ENCODE measurements around the gene FAM193A. TPM values are rescaled to one million over a fixed set of nuclear protein-coding genes. Genes with fewer than 3 reads are reported as not detected.
A peak's percentile ranks its signal among the peaks of the same experiment; 100 is the strongest.
"Not testable (repeated sequence)": the region's sequence is repeated elsewhere in the genome, so short reads cannot be mapped to it uniquely, and the experiment has no call there.

FAM193A gene
- total RNA-seq, 1 donor from 2014 or later = 29.2 TPM

DNA sequence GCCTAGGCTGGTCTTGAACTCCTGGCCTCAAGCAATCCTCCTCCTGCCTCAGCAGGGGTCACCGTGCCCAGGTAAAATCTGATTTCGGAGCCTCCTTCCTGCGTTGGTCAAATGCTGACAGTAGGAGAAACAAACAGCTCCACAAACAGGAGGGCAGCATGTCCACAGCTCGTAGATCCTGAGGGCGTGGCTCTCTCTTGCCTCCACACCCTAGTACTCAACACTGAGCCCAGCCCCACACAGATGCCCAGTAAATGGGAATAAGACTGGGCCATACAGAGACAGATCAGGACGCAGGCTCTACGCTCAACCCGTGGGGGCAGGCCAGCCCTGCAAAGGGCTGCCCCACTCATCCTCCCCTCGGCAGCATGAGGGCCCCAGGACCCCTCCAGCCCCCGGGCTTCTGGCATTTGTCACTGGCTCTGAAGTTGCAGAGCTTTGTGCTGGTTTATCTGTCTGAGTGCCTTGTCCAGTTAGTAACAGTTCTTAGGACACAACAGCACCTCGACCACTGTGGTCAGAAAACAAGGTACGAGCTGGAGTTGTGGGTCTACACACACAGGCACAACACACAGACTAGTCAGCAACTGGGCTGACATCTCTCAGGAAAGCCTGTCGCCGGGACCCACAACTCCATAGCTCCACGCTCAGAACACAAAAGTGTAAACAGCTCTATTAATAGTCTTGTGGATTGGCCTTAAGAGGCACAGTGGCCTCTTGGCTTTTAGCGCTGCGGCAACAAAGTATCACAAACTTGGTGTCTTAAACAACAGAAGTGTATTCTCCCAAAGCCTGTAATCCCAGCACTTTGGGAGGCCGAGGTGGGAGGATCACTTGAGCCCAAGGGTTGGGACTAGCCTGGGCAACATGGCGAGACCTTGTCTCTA, 214.5 kb downstream of the FAM193A start:
- no peak for DNase-seq (ENCODE audit: low read depth)

DNA sequence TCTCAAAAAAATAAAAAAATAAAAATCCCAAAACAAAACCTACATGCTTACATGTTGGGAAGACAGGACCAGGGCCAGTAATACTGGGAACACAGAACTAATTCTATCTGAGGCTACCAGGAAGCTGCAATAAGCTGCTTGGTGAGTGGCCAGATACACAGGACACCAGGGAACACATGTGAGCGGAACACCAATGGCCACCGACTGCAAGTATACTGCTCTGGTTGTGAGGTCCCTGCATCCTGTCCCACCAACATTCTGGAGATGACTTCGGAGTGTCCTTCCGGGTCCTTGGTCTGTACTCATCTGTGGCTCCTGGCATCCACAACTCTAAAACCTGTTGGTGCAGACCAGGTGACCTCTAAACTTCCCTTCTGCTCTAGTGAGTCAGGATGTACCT, 217.0 kb downstream of the FAM193A start:
- DNase-seq (ENCODE audit: low read depth) = no peak

GRCh38 chr4:2754848-2755819, 218.7 kb downstream of the FAM193A start:
- no peak for DNase-seq (ENCODE audit: low read depth)

GRCh38 chr4:2755821-2756690, 219.6 kb downstream of the FAM193A start, which contains the start of gene TNIP2:
Gene TNIP2 (minus strand): TSS chr4:2756336. CDS start chr4:2756289, 47 bp downstream.
- peak; percentile 35 for DNase-seq (ENCODE audit: low read depth)

GRCh38 chr4:2756691-2757350, 220.4 kb downstream of the FAM193A start:
- no peak for DNase-seq (ENCODE audit: low read depth)

- no peak for DNase-seq (ENCODE audit: low read depth)
These were observed 221.0 kb downstream of the FAM193A start for GRCh38 chr4:2757426-2757825.

GRCh38 chr4:2761035-2761923, 224.8 kb downstream of the FAM193A start:
- DNase-seq (ENCODE audit: low read depth) = peak; percentile 52

DNA sequence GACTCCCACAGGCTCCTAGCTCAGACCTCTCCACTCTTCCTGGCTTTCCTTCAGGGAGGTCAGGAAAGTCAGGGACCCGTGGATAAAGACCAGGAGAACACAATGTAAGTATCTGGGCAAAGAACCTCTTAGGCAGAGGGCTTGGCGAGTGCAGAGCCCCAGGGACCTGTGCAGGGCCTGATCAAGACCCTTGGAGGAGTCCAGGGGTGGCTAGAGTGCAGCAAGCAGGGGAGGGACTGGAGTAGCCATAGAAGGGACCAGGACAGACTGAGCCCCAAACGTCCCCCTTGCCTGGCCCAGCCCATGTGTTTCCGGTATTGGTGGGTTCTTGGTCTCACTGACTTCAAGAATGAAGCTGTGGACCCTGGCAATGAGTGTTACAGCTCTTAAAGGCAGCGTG, 225.6 kb downstream of the FAM193A start:
- DNase-seq (ENCODE audit: low read depth) = no peak

DNA sequence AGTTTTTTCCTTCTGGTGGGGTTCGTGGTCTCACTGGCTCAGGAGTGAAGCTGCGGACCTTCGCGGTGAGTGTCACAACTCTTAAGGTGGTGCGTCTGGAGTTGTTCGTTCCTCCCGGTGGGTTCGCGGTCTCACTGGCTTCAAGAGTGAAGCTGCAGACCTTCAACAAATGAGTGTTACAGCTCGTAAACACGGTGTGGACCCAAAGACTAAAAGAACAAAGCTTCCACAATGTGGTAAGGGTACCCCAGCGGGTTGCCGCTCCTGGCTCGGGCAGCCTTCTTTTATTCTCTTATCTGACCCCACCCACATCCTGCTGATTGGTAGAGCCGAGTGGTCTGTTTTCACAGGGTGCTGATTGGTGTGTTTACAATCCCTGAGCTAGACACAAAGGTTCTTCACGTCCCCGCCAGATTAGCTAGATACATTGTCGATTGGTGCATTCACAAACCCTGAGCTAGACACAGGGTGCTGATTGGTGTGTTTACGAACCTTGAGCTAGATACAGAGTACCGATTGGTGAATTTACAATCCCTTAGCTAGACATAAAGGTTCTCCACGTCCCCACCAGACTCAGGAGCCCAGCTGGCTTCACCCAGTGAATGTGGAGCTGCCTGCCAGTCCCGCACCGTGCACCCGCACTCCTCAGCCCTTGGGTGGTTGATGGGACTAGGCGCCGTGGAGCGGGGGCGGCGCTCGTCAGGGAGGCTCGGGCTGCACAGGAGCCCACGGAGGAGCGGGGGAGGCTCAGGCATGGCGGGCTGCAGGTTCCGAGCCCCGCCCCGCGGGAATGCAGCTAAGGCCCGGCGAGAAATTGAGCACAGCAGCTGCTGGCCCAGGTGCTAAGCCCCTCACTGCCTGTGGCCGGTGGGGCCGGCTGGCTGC, 226.3 kb downstream of the FAM193A start:
- not testable (repeated sequence) for DNase-seq (ENCODE audit: low read depth)

DNA sequence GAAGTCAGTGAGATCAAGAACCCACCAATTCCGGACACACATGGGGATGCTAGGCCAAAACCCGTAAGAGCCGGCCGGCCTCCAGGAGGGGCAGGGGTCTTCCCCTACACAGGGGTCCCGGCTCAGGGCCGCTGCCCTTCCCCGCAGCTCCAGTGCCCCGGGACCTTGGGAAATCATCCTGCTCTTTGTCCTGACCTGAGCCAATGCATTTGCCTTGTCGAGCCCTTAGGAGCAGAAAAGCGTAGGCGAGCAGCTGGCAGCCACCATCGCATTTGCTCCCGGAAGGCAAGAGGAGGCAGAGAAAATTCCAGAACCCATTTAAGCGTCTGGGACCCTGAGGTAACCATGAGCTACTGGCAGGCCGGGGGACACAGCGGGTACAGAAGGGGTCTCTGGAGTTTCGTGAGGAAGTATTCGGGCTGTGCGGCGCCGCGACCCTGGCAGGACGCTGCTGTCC, 227.1 kb downstream of the FAM193A start:
- DNase-seq (ENCODE audit: low read depth) = no peak

- DNase-seq (ENCODE audit: low read depth) = no peak
These were observed 229.5 kb downstream of the FAM193A start for GRCh38 chr4:2765832-2766526.

GRCh38 chr4:2767046-2767704, 230.7 kb downstream of the FAM193A start:
- no peak for DNase-seq (ENCODE audit: low read depth)

DNA sequence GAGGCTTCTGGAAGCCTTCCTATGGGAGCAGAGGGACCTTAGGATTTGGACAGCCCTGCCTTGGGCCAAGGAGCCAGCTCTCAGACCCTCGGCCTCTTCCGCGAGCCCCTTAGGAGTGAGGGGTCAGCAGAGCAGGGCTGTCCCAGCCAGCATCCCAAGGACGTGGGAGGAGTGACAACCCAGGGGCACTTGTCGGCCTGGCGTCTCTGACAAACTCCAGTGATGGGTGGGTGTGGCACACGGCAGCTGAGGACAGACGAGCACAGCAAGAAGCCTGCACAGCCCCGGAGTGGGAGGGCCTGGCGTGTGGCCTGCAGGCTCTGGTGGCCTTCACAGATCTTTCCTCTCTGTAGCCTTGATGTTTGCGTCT, 231.2 kb downstream of the FAM193A start:
- no peak for DNase-seq (ENCODE audit: low read depth)

DNA sequence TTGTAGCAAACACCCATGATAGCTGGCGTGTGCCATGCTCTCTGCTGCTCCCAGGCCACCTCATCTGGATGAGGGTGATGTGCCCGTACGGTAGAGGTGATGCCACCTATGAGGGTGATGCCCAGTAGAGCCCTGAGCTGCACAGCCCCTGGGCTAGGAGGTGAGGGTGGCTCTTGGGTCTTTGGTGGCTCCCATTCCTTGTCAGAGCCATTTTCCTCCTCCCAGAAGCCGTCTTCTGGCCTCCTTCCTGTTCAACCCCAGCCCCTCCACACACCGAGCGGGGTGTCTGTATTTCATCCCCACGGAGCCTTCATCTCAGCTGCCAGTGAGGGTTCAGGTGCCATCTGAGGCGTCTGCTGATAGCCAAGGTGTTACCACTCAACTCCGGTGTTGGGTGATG, 231.7 kb downstream of the FAM193A start:
- no peak for DNase-seq (ENCODE audit: low read depth)

DNA sequence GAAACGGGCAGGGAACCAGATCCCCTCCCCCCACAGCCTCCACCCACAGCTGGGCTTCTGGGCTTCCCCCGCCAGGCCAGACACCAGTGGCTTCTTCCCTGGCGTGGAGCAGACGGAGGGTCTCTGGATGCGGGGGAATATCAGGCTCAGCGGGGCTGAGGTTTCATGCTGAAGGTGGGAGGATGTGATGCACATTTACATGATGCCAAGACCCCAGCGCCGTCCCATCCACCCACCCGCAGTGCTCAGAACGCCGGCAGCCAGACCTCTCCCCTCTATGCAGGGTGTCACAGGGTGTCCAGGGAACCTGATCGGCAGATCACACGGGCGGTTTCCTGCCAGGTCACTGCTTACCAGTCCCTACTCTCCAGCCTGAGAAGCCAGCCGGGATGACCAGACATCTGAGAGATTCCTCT, 232.5 kb downstream of the FAM193A start:
- DNase-seq (ENCODE audit: low read depth) = no peak

DNA sequence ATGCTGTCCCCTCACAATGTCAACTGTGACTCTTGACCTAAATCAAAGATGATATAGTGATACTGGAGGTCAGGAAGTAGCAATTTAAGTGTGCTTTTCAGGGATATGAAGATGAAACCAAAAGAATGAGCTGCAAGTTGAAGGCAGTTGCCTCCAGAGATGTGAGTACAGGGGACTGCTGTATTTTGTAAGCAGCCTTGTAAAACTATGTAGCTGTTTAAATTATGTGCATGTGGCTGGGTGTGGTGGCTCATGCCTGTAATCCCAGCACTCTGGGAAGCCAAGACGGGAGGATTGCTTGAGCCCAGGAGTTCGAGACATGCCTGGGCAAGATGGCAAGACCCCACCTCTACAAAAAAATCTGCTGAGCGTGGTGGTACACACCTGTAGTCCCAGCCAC, 234.8 kb downstream of the FAM193A start:
- no peak for DNase-seq (ENCODE audit: low read depth)

DNA sequence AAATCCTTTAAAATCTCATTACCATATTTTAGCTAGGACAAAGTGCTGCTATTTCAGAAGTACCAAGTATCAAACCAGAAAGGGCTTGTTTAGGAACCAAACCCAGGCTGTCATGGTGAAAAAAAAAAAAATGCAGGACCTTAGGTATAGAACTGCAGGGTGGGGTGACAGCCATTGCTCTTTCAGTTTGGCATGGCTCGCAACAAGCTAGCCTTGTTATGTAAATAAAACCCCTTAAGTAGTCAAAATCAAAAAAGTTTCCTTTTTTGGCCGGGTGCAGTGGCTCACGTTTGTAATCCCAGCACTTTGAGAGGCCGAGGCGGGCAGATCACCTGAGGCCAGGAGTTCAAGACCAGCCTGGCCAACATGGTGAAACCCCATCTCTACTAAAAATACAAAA, 244.2 kb downstream of the FAM193A start:
- DNase-seq (ENCODE audit: low read depth) = not testable (repeated sequence)

GRCh38 chr4:2781911-2782310, 245.5 kb downstream of the FAM193A start:
- DNase-seq (ENCODE audit: low read depth) = no peak
